ENCODE results near the gene ADAMTS12. TPM values are rescaled to one million over a fixed set of nuclear protein-coding genes. Genes with fewer than 3 reads are reported as not detected.

Gene ADAMTS12
- total RNA-seq, 3 donors from 2014 or later, result 0.69 to 2.9 (median 0.72) TPM

- DNase-seq (no peak), ATAC-seq (no peak)
- TF ChIP-seq CTCF (IDR thresholded peaks at IDR 0.05), result no peak
These were observed 59.2 kb downstream of the ADAMTS12 start for GRCh38 chr5:33832404-33833236.

GRCh38 chr5:33831041-33831440 lies 60.7 kb downstream of the ADAMTS12 start:
- Histone ChIP-seq H3K36me3 (ENCODE audit: low read depth) (no peaks in the 10 kb centered on the region), H3K4me1 (ENCODE audit: low read depth) (no peaks in the 10 kb centered on the region), H3K4me3 (no peak overlapping the region), H3K9me3 (no peaks in the 10 kb centered on the region)
- no peak for TF ChIP-seq CTCF (IDR thresholded peaks at IDR 0.05)
- ATAC-seq (no peak), DNase-seq (no peak)
- intact Hi-C loops (cut with DNase I, micrococcal nuclease), result no loop called here

More at GRCh38 chr5:33832404-33833236, 59.2 kb downstream of the ADAMTS12 start:
- Histone ChIP-seq H3K4me1 (ENCODE audit: low read depth) (no peaks in the 10 kb centered on the region), H3K36me3 (ENCODE audit: low read depth) (no peaks in the 10 kb centered on the region), H3K9me3 (no peaks in the 10 kb centered on the region), H3K4me3 (no peak overlapping the region)
- intact Hi-C loops (cut with DNase I, micrococcal nuclease), result no loop called here

- Histone ChIP-seq H3K36me3 (ENCODE audit: low read depth) (no peaks in the 10 kb centered on the region), H3K4me1 (ENCODE audit: low read depth) (no peaks in the 10 kb centered on the region), H3K9me3 (no peaks in the 10 kb centered on the region), H3K4me3 (no peak overlapping the region)
- TF ChIP-seq CTCF (IDR thresholded peaks at IDR 0.05), result no peak
- intact Hi-C loops (cut with DNase I, micrococcal nuclease), result no loop called here
- no peak for ATAC-seq
- DNase-seq, result no peak
These were observed 62.4 kb downstream of the ADAMTS12 start for GRCh38 chr5:33829430-33829829.

- ATAC-seq (no peak), DNase-seq (no peak)
- Histone ChIP-seq H3K4me1 (ENCODE audit: low read depth) (no peaks in the 10 kb centered on the region), H3K4me3 (no peak overlapping the region), H3K9me3 (no peaks in the 10 kb centered on the region), H3K36me3 (ENCODE audit: low read depth) (no peaks in the 10 kb centered on the region)
- intact Hi-C loops (cut with DNase I, micrococcal nuclease), result no loop called here
- no peak for TF ChIP-seq CTCF (IDR thresholded peaks at IDR 0.05)
These were observed 63.0 kb downstream of the ADAMTS12 start for GRCh38 chr5:33828626-33829308.

GRCh38 chr5:33827885-33828284 lies 63.9 kb downstream of the ADAMTS12 start:
- intact Hi-C loops (cut with DNase I, micrococcal nuclease), result no loop called here
- Histone ChIP-seq H3K4me1 (ENCODE audit: low read depth) (no peaks in the 10 kb centered on the region), H3K36me3 (ENCODE audit: low read depth) (no peaks in the 10 kb centered on the region), H3K4me3 (no peak overlapping the region), H3K9me3 (no peaks in the 10 kb centered on the region)
- ATAC-seq (no peak), DNase-seq (no peak)
- TF ChIP-seq CTCF (IDR thresholded peaks at IDR 0.05), result no peak
